CD14-positive monocyte (primary cell): Measurements from ENCODE around the gene NCF2. TPM values are rescaled to one million over a fixed set of nuclear protein-coding genes. Genes with fewer than 3 reads are reported as not detected.

Experiments
- DNase-seq, 3 donors: peaks; one replicate each; pipeline ENCODE4 v3.0.0-alpha.2; 2011 to 2022
- H2AFZ ChIP-seq: 2 replicates; pipeline ENCODE4 v1.6.0; 2012; ENCODE audit warnings: mild to moderate bottlenecking, low read depth, low read length, inconsistent platforms; ENCODE audit not compliant: insufficient read depth, poor library complexity, severe bottlenecking
- H3K27ac ChIP-seq, 2 donors: 1 replicate in 1 of 2; 2 replicates in 1 of 2; pipeline ENCODE4 v1.5.1; 2012 to 2013; ENCODE audit warnings: low read length in 2 of 2, control low read depth in 1 of 2, inconsistent platforms in 1 of 2, low read depth in 1 of 2, mild to moderate bottlenecking in 1 of 2
- H3K27me3 ChIP-seq, 2 donors: one replicate each; pipeline versions ENCODE4 v1.6.0 to v1.6.1; 2011 to 2013; ENCODE audit warnings: low read length in 2 of 2; ENCODE audit not compliant: control insufficient read depth in 2 of 2, insufficient read depth in 2 of 2
- H3K36me3 ChIP-seq, 2 donors: replicated peaks in 1 of 2; 1 replicate in 1 of 2; 2 replicates in 1 of 2; pipeline versions ENCODE4 v1.5.1 to v1.6.1; 2012 to 2013; ENCODE audit warnings: low read length in 2 of 2, control low read depth in 1 of 2, inconsistent platforms in 1 of 2, mild to moderate bottlenecking in 1 of 2; ENCODE audit not compliant: insufficient read depth in 2 of 2, control insufficient read depth in 1 of 2
- H3K4me1 ChIP-seq, 2 donors: 1 replicate in 1 of 2; 2 replicates in 1 of 2; pipeline versions ENCODE4 v1.5.1 to v1.6.1; 2012 to 2013; ENCODE audit warnings: low read length in 2 of 2, control low read depth in 1 of 2, inconsistent platforms in 1 of 2, mild to moderate bottlenecking in 1 of 2, moderate library complexity in 1 of 2; ENCODE audit not compliant: insufficient read depth in 2 of 2, control insufficient read depth in 1 of 2
- H3K4me2 ChIP-seq: replicated peaks from 2 replicates; pipeline ENCODE3; 2012; ENCODE audit warnings: low read length, moderate library complexity, mild to moderate bottlenecking; ENCODE audit not compliant: poor library complexity, severe bottlenecking; ENCODE audit errors: extremely low read depth
- H3K4me3 ChIP-seq, 3 experiments: fragments of 200-600 bp in 1 of 3; sonication (generic) in 1 of 3; replicated peaks in 1 of 3; 1 replicate in 2 of 3; 2 replicates in 1 of 3; pipeline ENCODE4 v1.5.1; 2011 to 2013; ENCODE audit warnings: low read length in 3 of 3, mild to moderate bottlenecking in 3 of 3, control low read depth in 2 of 3, low read depth in 2 of 3, inconsistent platforms in 1 of 3, moderate library complexity in 1 of 3
- H3K79me2 ChIP-seq: 2 replicates; pipeline ENCODE4 v1.6.0; 2012; ENCODE audit warnings: mild to moderate bottlenecking, control low read depth, inconsistent platforms, low read length, moderate library complexity; ENCODE audit not compliant: insufficient read depth
- H3K9ac ChIP-seq: 2 replicates; pipeline ENCODE4 v1.6.0; 2017; ENCODE audit warnings: low read length, mild to moderate bottlenecking; ENCODE audit not compliant: insufficient read depth, poor library complexity, severe bottlenecking
- H3K9me3 ChIP-seq, 2 donors: replicated peaks in 1 of 2; 1 replicate in 1 of 2; 2 replicates in 1 of 2; pipeline versions ENCODE4 v1.5.1 to v1.6.1; 2012 to 2013; ENCODE audit warnings: low read length in 2 of 2, control low read depth in 1 of 2; ENCODE audit not compliant: control insufficient read depth in 1 of 2, insufficient read depth in 1 of 2
- H4K20me1 ChIP-seq: 2 replicates; pipeline ENCODE4 v1.6.0; 2012; ENCODE audit warnings: mild to moderate bottlenecking, low read length, control low read depth, moderate library complexity; ENCODE audit not compliant: insufficient read depth
- H3K27ac Mint-ChIP-seq, 7 donors: one replicate each; pipeline ENCODE4 v1.8.0; 2020; ENCODE audit warnings: mild to moderate bottlenecking in 7 of 7, mixed read lengths in 7 of 7, moderate library complexity in 6 of 7, inconsistent platforms in 2 of 7
- H3K27me3 Mint-ChIP-seq, 3 donors: one replicate each; pipeline ENCODE4 v1.8.0; 2021 to 2022; ENCODE audit warnings: low read depth in 3 of 3, mild to moderate bottlenecking in 3 of 3, mixed read lengths in 3 of 3, moderate library complexity in 3 of 3, inconsistent platforms in 1 of 3
- H3K36me3 Mint-ChIP-seq, 2 donors: one replicate each; pipeline ENCODE4 v1.8.0; 2020; ENCODE audit warnings: mixed read lengths in 2 of 2, inconsistent platforms in 1 of 2, mild to moderate bottlenecking in 1 of 2
- H3K4me1 Mint-ChIP-seq: one replicate; pipeline ENCODE4 v1.8.0; 2020; ENCODE audit warnings: mild to moderate bottlenecking, mixed read lengths
- H3K4me3 Mint-ChIP-seq, 2 donors: one replicate each; pipeline ENCODE4 v1.8.0; 2020; ENCODE audit warnings: mild to moderate bottlenecking in 2 of 2, mixed read lengths in 2 of 2, moderate library complexity in 1 of 2
- H3K9me3 Mint-ChIP-seq, 7 donors: one replicate each; pipeline ENCODE4 v1.8.0; 2020 to 2022; ENCODE audit warnings: mixed read lengths in 7 of 7, mild to moderate bottlenecking in 6 of 7, moderate library complexity in 6 of 7, inconsistent platforms in 2 of 7
- CTCF ChIP-seq: fragments of 200-600 bp; IDR thresholded peaks from one replicate; pipeline ENCODE4 v1.8.0; 2022; ENCODE audit warnings: antibody characterized with exemption, mild to moderate bottlenecking
- WGBS: methylation state at CpG from one replicate; pipeline ENCODE4 v1.1.5; 2013; ENCODE audit warnings: missing lambda C conversion rate; ENCODE audit not compliant: insufficient coverage; 5-methylcytosine and 5-hydroxymethylcytosine counted together
- intact Hi-C, 2 donors: fragments of 100-400 bp; cut with micrococcal nuclease; formaldehyde crosslinking; loops; one replicate each; pipeline versions ENCODE4 v1.15.0 to v1.15.1; 2023
- polyA plus RNA-seq, 3 donors: library from polyadenylated mRNA; depleted of rRNA in 1 of 3; unstranded in 2 of 3; stranded (reverse) in 1 of 3; fragments of 300-500 nt in 2 of 3; fragments of >200 nt in 1 of 3; fragmentation: Illumina TruSeq in 2 of 3; gene quantifications; 1 replicate in 2 of 3; 2 replicates in 1 of 3; pipeline ENCODE4 v1.2.3, GENCODE V29; 2012 to 2021

NCF2 gene
- polyA plus RNA-seq, 3 donors: 509 to 697 (median 557) TPM

- Histone ChIP-seq H3K4me1 (no peaks in the 10 kb centered on the region), H3K27ac (no peak overlapping the region), H3K27me3 (no peaks in the 10 kb centered on the region), H3K4me3 (no peak overlapping the region), H3K79me2 (peaks cover 5% of the 10 kb centered on the region), H2AFZ (no peak overlapping the region), H3K4me2 (no peak overlapping the region), H3K36me3 (peaks cover 82 to 96% of the 10 kb centered on the region in 2 donors), H3K9ac (no peak overlapping the region), H4K20me1 (peaks cover 8% of the 10 kb centered on the region), H3K9me3 (no peaks in the 10 kb centered on the region)
- peaks cover 68 to 78% of the 10 kb centered on the region in 2 donors for H3K36me3 Mint-ChIP-seq
- H3K9me3 Mint-ChIP-seq: no peaks in the 10 kb centered on the region
- TF ChIP-seq CTCF: no peak
- no peaks in the 10 kb centered on the region for H3K4me1 Mint-ChIP-seq
- WGBS: no CpG with 5 or more reads among the region's 3 CpGs
- DNase-seq: no peak
- intact Hi-C loops: no loop called here
- no peaks in the 10 kb centered on the region for H3K27me3 Mint-ChIP-seq
- H3K27ac Mint-ChIP-seq: no peak overlapping the region
- H3K4me3 Mint-ChIP-seq: no peak overlapping the region
Measured at GRCh38 chr1:183528577-183528976, 61.7 kb downstream of the NCF2 start.

GRCh38 chr1:183522104-183522503, 68.2 kb downstream of the NCF2 start:
- Histone ChIP-seq H3K27me3 (no peaks in the 10 kb centered on the region), H4K20me1 (peaks cover 5% of the 10 kb centered on the region), H3K79me2 (peaks cover 14% of the 10 kb centered on the region), H3K9me3 (no peaks in the 10 kb centered on the region), H3K27ac (no peak overlapping the region), H3K4me3 (no peak overlapping the region), H2AFZ (no peak overlapping the region), H3K36me3 (peaks cover 58 to 95% of the 10 kb centered on the region in 2 donors), H3K4me2 (no peak overlapping the region), H3K9ac (no peak overlapping the region), H3K4me1 (no peaks in the 10 kb centered on the region)
- Mint-ChIP-seq H3K4me1 (no peaks in the 10 kb centered on the region), H3K9me3 (no peaks in the 10 kb centered on the region), H3K27me3 (no peaks in the 10 kb centered on the region), H3K36me3 (peaks cover 62 to 81% of the 10 kb centered on the region in 2 donors), H3K4me3 (no peak overlapping the region), H3K27ac (no peak overlapping the region)
- DNase-seq: no peak
- TF ChIP-seq CTCF: no peak
- intact Hi-C loops: no loop called here
- WGBS: no CpG with 5 or more reads among the region's 1 CpG
